ENCODE measurements around the gene CCN5.

Gene CCN5

DNA sequence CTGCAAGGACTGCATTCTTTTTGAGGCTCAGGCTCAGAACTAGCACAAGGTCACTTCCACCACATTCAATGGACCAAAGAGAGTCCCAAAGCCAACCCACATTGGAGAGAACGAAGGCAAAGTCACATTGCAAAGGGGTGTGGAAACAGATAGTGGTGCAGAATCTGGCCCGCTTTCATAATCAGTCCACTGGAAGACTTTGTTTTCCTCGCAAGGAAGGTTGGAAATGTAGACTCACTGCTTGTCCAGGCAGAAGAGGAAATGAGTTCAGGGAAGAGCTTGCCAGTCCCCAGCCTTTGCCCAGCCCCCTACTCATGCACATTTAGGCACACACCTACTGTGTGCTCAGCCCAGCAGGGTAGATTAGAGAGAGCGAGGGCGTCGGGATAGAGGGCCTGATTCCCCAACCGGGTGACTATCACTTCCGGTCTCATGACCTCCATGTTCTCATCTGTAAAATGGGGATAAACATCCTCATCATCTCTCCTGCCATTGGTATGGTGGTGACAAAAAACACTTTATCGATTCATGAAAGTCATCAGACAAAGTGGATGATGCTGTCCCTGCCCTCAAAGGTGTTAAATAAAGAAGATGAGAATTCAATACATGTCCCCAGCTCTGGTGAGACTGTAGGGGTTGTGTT, 24.3 kb upstream of the CCN5 start:
- DNase-seq (ENCODE audit: low read depth in 2 of 2), result peak in 1 of 2 donors; percentile 76
- H3K4me3 ChIP-seq (replicated peaks in 1 of 2; ENCODE audit: low read depth in 2 of 2, low read length in 2 of 2), result no peak overlapping the region
- TF ChIP-seq, protein P1, sequence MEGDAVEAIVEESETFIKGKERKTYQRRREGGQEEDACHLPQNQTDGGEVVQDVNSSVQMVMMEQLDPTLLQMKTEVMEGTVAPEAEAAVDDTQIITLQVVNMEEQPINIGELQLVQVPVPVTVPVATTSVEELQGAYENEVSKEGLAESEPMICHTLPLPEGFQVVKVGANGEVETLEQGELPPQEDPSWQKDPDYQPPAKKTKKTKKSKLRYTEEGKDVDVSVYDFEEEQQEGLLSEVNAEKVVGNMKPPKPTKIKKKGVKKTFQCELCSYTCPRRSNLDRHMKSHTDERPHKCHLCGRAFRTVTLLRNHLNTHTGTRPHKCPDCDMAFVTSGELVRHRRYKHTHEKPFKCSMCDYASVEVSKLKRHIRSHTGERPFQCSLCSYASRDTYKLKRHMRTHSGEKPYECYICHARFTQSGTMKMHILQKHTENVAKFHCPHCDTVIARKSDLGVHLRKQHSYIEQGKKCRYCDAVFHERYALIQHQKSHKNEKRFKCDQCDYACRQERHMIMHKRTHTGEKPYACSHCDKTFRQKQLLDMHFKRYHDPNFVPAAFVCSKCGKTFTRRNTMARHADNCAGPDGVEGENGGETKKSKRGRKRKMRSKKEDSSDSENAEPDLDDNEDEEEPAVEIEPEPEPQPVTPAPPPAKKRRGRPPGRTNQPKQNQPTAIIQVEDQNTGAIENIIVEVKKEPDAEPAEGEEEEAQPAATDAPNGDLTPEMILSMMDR (IDR thresholded peaks at IDR 0.05; ENCODE audit: low read depth, low read length), result no peak

DNA sequence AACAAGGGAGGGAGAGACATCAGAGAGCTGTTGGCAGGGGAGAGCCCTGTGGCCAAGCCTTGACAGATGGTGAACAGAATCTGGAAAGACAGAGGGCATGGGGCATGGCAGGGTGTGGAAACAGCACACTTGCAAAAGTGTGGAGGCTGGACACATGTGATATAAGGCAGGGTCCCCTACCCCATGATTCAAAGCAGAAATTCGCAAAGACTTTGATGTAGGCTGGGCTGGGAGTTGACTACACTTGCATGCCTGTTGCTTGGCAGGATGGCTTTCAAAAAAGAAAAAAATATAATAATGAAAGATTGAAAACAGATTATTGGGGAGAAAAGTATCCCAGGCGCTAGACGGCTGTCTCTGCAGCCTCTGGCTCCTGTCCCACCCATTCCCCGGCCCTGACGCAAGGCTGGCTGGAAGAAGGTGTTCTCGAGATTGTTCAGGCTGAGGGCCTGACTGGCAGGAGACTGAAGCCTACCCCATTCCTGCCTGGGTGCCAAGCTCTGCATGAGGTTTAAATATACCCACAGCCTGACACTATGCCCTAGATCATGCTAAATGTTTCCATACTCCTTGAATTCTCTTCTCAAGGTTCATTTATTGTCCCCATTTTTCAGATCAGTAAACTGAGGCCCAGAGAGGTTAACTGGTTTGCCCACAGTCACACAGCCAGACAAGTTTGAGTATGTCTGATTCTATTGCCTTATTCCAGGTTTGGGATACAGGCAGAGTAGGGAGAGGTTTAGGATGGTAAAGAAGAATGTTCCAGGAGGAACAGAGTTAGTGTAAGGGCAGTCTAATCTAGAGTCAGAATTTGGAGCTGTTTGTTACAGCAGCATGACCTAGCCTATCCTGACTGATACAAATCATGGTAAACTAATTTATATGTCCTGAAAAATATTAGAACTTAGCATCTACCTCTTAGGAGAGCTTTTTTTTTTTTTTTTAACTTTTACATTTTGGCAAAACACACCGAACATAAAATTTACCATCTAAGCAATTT, 23.4 kb upstream of the CCN5 start:
- DNase-seq (ENCODE audit: low read depth in 2 of 2), result peak in 1 of 2 donors; percentile 77
- TF ChIP-seq, protein P1 (IDR thresholded peaks at IDR 0.05; ENCODE audit: low read depth, low read length), result no peak
- no peak overlapping the region for H3K4me3 ChIP-seq (replicated peaks in 1 of 2; ENCODE audit: low read depth in 2 of 2, low read length in 2 of 2)

DNA sequence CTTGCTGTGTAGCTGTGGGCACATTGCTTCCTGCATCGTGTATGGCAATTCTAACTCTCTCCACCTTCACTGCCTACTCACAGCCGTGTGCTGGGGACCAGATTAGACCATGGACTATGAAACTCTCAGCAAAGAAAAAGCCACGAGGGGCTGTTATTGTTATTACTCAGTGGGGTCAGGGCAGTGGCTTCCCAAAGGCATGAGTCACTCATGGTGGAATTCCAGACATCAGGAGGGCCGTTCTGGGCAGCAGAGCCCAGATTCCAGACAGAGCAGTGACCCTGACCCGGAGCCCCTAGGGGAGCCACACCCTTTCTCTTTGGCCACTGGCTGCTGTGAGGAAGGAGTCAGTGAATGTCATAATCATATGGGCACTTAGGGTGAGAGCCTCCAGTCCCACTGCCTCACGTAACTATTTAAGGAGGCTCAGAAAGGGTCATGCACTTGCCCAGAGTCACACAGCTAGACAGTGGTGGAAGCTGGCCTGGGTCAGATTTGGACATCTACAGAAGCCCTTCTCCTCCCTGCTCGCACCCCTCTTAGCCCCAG, 22.2 kb upstream of the CCN5 start:
- TF ChIP-seq, protein P1 (IDR thresholded peaks at IDR 0.05; ENCODE audit: low read depth, low read length), result no peak
- H3K4me3 ChIP-seq (replicated peaks in 1 of 2; ENCODE audit: low read depth in 2 of 2, low read length in 2 of 2), result no peak overlapping the region
- DNase-seq (ENCODE audit: low read depth in 2 of 2), result peak; percentile 97

- no peak for DNase-seq (ENCODE audit: low read depth in 2 of 2)
- TF ChIP-seq, protein P1 (IDR thresholded peaks at IDR 0.05; ENCODE audit: low read depth, low read length), result no peak
- no peak overlapping the region for H3K4me3 ChIP-seq (replicated peaks in 1 of 2; ENCODE audit: low read depth in 2 of 2, low read length in 2 of 2)
Measured at GRCh38 chr20:44693627-44694026, 21.5 kb upstream of the CCN5 start.

DNA sequence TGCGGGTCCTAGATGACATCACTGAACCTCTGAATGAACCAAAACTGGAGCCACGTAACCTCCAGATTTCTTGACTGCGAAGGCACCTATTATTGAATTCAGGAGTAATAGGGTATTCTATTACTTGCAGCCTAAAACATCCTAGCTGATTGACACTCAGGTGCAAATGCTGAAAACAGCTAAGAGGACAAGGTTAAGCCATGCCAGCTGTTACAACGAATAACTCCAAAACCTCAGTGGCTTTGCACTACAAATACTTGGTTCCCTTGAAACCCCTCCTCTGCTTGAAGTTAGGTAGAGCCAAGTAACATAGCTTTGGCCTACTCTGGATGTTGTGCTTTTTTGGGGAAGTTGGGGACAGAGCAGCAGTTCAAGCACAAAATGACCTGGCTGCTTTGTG, 21.0 kb upstream of the CCN5 start:
- no peak overlapping the region for H3K4me3 ChIP-seq (replicated peaks in 1 of 2; ENCODE audit: low read depth in 2 of 2, low read length in 2 of 2)
- no peak for DNase-seq (ENCODE audit: low read depth in 2 of 2)
- TF ChIP-seq, protein P1 (IDR thresholded peaks at IDR 0.05; ENCODE audit: low read depth, low read length), result no peak

DNA sequence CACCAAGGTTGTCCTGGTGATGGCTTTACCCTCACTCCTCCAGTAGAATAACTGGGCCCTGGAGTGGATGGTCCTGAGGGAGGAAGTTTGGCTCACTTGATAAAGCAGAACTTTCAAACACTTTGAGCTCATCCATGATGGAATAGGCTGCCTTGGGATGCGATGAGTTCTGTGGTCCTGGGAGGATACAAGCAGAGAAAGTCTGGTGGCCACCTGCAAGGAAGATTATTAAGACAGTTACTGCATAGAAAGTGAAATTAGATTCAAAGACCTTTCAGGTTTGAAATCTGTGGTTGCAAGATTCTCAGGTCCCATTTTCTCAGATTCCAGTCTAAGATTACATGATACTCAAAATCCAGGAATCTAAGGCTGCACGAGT, 19.9 kb upstream of the CCN5 start:
- no peak for DNase-seq (ENCODE audit: low read depth in 2 of 2)
- TF ChIP-seq, protein P1 (IDR thresholded peaks at IDR 0.05; ENCODE audit: low read depth, low read length), result no peak
- H3K4me3 ChIP-seq (replicated peaks in 1 of 2; ENCODE audit: low read depth in 2 of 2, low read length in 2 of 2), result no peak overlapping the region
